PFSK-1 (cell line): ENCODE data around the gene NBEAL2.

Source experiments
- FOXP2 ChIP-seq: optimal IDR thresholded peaks from 2 replicates; pipeline ENCODE3; 2011; ENCODE audit warnings: borderline replicate concordance, control low read depth, inconsistent platforms; ENCODE audit not compliant: insufficient read depth; ENCODE audit errors: extremely low read length, extremely low read depth
- POLR2AphosphoS5 ChIP-seq: IDR thresholded peaks from 2 replicates; pipeline ENCODE4 v1.6.1; 2012; ENCODE audit warnings: low read depth, mild to moderate bottlenecking, control low read depth, low read length, moderate library complexity
- SIN3A ChIP-seq: IDR thresholded peaks from 2 replicates; pipeline ENCODE4 v1.6.1; 2012; ENCODE audit warnings: mild to moderate bottlenecking, low read length, moderate library complexity, borderline replicate concordance; ENCODE audit not compliant: insufficient read depth
- TAF1 ChIP-seq: IDR thresholded peaks from 2 replicates; pipeline ENCODE4 v1.6.1; 2012; ENCODE audit warnings: low read length, control low read depth, borderline replicate concordance; ENCODE audit not compliant: insufficient read depth
- TF ChIP-seq, protein P1 (sequence below), 2 experiments: IDR thresholded peaks; 2 replicates each; pipeline versions ENCODE4 v1.6.1 to v1.8.0; 2011 to 2012; ENCODE audit warnings: low read depth in 2 of 2, low read length in 2 of 2, control low read depth in 1 of 2, inconsistent platforms in 1 of 2, mild to moderate bottlenecking in 1 of 2, moderate library complexity in 1 of 2; ENCODE audit not compliant: insufficient read depth in 1 of 2

Gene NBEAL2

DNA sequence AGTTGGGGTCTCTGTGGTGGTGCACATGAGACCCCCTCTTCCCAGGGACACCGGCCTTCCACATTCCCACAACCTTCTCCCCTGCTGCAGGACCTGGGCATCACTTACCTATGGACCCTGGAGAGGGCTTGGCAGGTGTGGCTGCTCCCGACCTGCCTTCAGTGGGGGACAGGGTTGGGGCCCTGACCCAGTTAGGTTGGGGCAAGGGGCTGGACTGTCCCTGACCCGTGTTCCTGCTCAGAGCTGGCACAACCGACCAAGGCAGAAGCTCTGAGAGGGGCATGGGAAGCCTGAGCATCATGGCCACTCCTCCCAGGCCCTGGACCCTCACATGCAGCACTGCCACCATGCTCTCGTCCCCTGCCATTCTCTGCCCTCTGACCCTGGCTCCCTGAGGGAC is 6.1 kb downstream of the NBEAL2 start:
- TF ChIP-seq SIN3A (no peak), FOXP2 (no peak), TAF1 (no peak), POLR2AphosphoS5 (no peak)
- TF ChIP-seq, protein P1, sequence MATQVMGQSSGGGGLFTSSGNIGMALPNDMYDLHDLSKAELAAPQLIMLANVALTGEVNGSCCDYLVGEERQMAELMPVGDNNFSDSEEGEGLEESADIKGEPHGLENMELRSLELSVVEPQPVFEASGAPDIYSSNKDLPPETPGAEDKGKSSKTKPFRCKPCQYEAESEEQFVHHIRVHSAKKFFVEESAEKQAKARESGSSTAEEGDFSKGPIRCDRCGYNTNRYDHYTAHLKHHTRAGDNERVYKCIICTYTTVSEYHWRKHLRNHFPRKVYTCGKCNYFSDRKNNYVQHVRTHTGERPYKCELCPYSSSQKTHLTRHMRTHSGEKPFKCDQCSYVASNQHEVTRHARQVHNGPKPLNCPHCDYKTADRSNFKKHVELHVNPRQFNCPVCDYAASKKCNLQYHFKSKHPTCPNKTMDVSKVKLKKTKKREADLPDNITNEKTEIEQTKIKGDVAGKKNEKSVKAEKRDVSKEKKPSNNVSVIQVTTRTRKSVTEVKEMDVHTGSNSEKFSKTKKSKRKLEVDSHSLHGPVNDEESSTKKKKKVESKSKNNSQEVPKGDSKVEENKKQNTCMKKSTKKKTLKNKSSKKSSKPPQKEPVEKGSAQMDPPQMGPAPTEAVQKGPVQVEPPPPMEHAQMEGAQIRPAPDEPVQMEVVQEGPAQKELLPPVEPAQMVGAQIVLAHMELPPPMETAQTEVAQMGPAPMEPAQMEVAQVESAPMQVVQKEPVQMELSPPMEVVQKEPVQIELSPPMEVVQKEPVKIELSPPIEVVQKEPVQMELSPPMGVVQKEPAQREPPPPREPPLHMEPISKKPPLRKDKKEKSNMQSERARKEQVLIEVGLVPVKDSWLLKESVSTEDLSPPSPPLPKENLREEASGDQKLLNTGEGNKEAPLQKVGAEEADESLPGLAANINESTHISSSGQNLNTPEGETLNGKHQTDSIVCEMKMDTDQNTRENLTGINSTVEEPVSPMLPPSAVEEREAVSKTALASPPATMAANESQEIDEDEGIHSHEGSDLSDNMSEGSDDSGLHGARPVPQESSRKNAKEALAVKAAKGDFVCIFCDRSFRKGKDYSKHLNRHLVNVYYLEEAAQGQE (IDR thresholded peaks at IDR 0.05; ENCODE audit: insufficient read depth in 1 of 2, low read depth in 2 of 2, low read length in 2 of 2), result no peak

DNA sequence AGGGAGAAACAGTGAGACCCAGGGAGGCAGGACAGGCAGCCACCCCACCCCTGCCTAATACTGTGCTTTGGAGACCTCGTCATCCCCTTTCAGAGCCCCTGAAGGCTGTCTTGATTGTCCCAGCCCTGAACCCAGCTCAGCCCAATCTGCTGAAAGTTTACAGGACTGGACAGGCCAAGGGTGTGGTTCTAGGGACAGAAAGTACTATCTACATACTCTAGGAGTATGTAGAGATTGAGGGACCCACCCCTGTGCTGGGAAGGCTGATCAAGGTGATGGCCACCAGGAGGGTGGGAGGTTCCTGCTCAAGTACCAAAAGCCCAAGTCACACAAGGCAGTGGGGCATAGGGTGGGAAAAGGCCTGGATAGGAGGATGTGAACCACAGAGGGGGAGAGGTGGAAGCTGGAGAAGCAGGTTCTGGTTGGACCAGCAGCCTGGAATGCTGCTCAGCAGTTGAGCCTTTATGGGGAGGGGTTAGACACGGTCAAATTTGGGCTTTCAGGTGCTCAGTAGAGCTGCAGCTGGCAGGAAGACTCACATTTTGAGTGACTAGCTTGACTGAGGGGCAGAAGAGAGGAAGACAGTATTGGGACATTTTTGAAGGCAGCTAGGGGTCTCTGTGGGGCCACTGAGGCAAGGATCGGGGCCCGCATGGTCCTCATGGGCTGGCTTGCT is 6.7 kb downstream of the NBEAL2 start:
- no peak for TF ChIP-seq POLR2AphosphoS5
- no peak for TF ChIP-seq SIN3A
- TF ChIP-seq, protein P1 (IDR thresholded peaks at IDR 0.05; ENCODE audit: insufficient read depth in 1 of 2, low read depth in 2 of 2, low read length in 2 of 2), result no peak
- no peak for TF ChIP-seq TAF1
- no peak for TF ChIP-seq FOXP2

DNA sequence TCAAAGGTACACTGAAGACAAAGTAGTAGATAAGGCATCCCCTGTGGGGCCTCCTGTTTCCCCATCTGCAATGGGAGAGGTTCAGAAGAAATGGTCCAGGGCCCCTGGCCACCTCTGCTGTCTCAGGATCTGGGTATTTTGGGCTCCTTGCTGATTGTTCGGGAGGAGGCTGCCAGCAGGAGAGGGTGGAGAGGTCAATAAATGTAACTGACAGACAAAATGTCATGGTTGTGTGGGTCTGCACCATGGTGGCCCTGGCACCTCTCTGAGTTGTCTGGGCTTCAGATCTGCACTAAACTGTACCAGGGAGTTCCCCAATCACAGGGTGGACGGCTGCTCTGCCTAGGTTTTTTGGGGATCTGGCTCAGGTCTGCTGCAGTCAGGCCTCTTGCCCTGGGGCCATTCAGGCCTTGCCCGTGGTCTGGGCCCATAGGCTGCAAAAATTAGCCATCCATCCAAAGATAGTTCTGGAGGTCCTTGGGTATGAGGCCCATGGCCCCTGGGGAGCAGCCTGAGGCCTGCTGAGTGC is 7.4 kb downstream of the NBEAL2 start:
- TF ChIP-seq POLR2AphosphoS5, result no peak
- TF ChIP-seq, protein P1 (IDR thresholded peaks at IDR 0.05; ENCODE audit: insufficient read depth in 1 of 2, low read depth in 2 of 2, low read length in 2 of 2), result no peak
- TF ChIP-seq SIN3A, result no peak
- TF ChIP-seq FOXP2, result no peak
- no peak for TF ChIP-seq TAF1

DNA sequence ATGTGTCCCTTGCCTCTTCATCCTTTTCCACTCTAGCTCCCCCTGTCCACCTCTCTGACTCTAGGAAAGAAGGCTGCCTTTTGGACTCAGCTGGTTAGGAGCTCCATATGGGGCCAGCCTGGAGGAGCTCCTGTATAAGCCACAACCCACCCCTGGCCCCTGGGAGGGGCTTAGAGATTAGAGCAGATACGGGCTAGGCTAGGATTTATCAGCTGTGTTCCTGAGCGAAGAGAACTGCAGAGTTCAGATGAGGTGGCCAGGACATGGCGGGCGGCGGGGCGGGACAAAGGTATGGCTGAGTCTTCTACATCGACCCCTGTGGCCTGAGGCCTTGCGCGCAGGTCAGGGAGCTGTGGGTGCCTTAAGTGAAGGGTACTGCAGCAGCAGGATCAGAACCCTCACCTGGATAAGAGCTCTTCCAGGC is 7.9 kb downstream of the NBEAL2 start:
- TF ChIP-seq FOXP2, result no peak
- no peak for TF ChIP-seq POLR2AphosphoS5
- TF ChIP-seq TAF1, result no peak
- TF ChIP-seq, protein P1 (IDR thresholded peaks at IDR 0.05; ENCODE audit: insufficient read depth in 1 of 2, low read depth in 2 of 2, low read length in 2 of 2), result no peak
- TF ChIP-seq SIN3A, result no peak
